Naive thymus-derived CD4-positive, alpha-beta T cell (primary cell): ENCODE results near the gene SDC3. TPM values are rescaled to one million over a fixed set of nuclear protein-coding genes. Genes with fewer than 3 reads are reported as not detected.
"Not testable (repeated sequence)": the region's sequence is repeated elsewhere in the genome, so short reads cannot be mapped to it uniquely, and the experiment has no call there.

Experiments
- ATAC-seq: fragments of 150-1000 bp; cut with Tn5 transposase; 2 replicates; pipeline ENCODE4 v1.10.0; 2021; ENCODE audit warnings: mild to moderate bottlenecking, moderate library complexity
- CTCF ChIA-PET: fragments of 350-600 bp; sonication (Branson Sonifier 250); formaldehyde crosslinking; loops from one replicate; lab custom pipeline; 2021; ENCODE audit warnings: antibody characterized with exemption; lab: Charles Lee
- POLR2A ChIA-PET: fragments of 350-600 bp; sonication (Branson Sonifier 250); formaldehyde crosslinking; loops from one replicate; lab custom pipeline; 2021; ENCODE audit warnings: antibody characterized with exemption, inconsistent platforms; lab: Charles Lee
- DNase-seq, 9 donors: peaks; one replicate each; pipeline versions ENCODE4 v3.0.0 to v3.0.0-alpha.2; 2020 to 2022; ENCODE audit warnings: mixed read lengths in 1 of 9
- H3K27ac ChIP-seq: one replicate; pipeline ENCODE4 v1.7.0; 2013; ENCODE audit warnings: mild to moderate bottlenecking, low read depth, low read length, moderate library complexity
- H3K27me3 ChIP-seq, 2 donors: one replicate each; pipeline ENCODE4 v1.7.0; 2013; ENCODE audit warnings: low read length in 2 of 2, mild to moderate bottlenecking in 2 of 2, moderate library complexity in 2 of 2; ENCODE audit not compliant: control insufficient read depth in 2 of 2, insufficient read depth in 2 of 2
- H3K36me3 ChIP-seq, 3 experiments: 1 replicate in 2 of 3; 2 replicates in 1 of 3; pipeline ENCODE4 v1.7.0; 2013; ENCODE audit warnings: low read length in 3 of 3, mild to moderate bottlenecking in 3 of 3, moderate library complexity in 1 of 3; ENCODE audit not compliant: insufficient read depth in 3 of 3, control insufficient read depth in 2 of 3
- H3K4me1 ChIP-seq, 2 donors: one replicate each; pipeline ENCODE4 v1.7.0; 2013; ENCODE audit warnings: low read length in 2 of 2, mild to moderate bottlenecking in 2 of 2, moderate library complexity in 1 of 2; ENCODE audit not compliant: control insufficient read depth in 2 of 2, insufficient read depth in 2 of 2
- H3K4me3 ChIP-seq: 2 replicates; pipeline ENCODE4 v1.7.0; 2013; ENCODE audit warnings: mild to moderate bottlenecking, low read length
- H3K9me3 ChIP-seq, 3 experiments: 1 replicate in 2 of 3; 2 replicates in 1 of 3; pipeline ENCODE4 v1.7.0; 2013; ENCODE audit warnings: low read length in 3 of 3; ENCODE audit not compliant: control insufficient read depth in 2 of 3
- H3K27ac Mint-ChIP-seq, 9 donors: one replicate each; pipeline ENCODE4 v1.8.0; 2020 to 2022; ENCODE audit warnings: mixed read lengths in 9 of 9, mild to moderate bottlenecking in 8 of 9, moderate library complexity in 5 of 9, inconsistent platforms in 2 of 9
- H3K27me3 Mint-ChIP-seq, 5 donors: one replicate each; pipeline ENCODE4 v1.8.0; 2021 to 2022; ENCODE audit warnings: mixed read lengths in 5 of 5, mild to moderate bottlenecking in 1 of 5
- H3K36me3 Mint-ChIP-seq, 5 donors: one replicate each; pipeline ENCODE4 v1.8.0; 2020 to 2022; ENCODE audit warnings: mixed read lengths in 5 of 5, mild to moderate bottlenecking in 3 of 5, inconsistent platforms in 1 of 5
- H3K4me1 Mint-ChIP-seq, 7 donors: one replicate each; pipeline ENCODE4 v1.8.0; 2020 to 2022; ENCODE audit warnings: mixed read lengths in 7 of 7, mild to moderate bottlenecking in 3 of 7, inconsistent platforms in 1 of 7
- H3K4me3 Mint-ChIP-seq, 10 donors: one replicate each; pipeline ENCODE4 v1.8.0; 2020 to 2022; ENCODE audit warnings: mild to moderate bottlenecking in 10 of 10, mixed read lengths in 10 of 10, moderate library complexity in 6 of 10, inconsistent platforms in 2 of 10
- H3K9me3 Mint-ChIP-seq, 11 donors: one replicate each; pipeline ENCODE4 v1.8.0; 2020 to 2022; ENCODE audit warnings: mixed read lengths in 11 of 11, mild to moderate bottlenecking in 4 of 11, inconsistent platforms in 1 of 11, moderate library complexity in 1 of 11
- intact Hi-C, 2 donors: fragments of 100-400 bp; cut with micrococcal nuclease; formaldehyde crosslinking; loops; one replicate each; pipeline ENCODE4 v1.15.1; 2023
- polyA plus RNA-seq, 2 donors: library from polyadenylated mRNA; unstranded; fragments of 300-500 nt; fragmentation: Illumina TruSeq; gene quantifications; one replicate each; pipeline ENCODE4 v1.2.3, GENCODE V29; 2021
- total RNA-seq, 6 experiments: library from RNA in 5 of 6; stranded (reverse) in 5 of 6; gene quantifications; 1 replicate in 5 of 6; 2 replicates in 1 of 6; pipeline ENCODE4 v1.2.3 and lab custom pipeline; 2021 to 2026

Gene SDC3
- total and polyA plus RNA-seq, 7 experiments from 2014 or later = 0.07 to 0.42 (median 0.27) TPM; not detected in 1

DNA sequence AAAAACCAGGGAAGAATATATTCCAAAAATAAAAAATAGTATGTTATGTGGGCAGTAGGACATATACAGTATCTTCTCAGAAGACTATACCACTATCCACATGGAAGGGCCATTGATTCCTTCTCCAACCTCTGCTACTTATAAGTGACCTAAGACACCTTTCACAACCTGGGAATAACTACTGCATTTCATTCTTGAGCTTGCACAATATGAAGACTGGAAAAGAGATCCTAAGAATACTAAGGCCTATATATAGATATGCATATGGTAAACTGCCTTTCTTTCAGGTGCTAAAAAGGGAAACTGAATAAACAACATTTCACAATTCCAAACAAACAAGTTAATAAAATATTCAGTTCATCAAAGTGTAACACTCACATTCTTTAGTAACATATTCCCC, 32.0 kb upstream of the SDC3 start:
- Mint-ChIP-seq H3K27me3 (no peaks in the 10 kb centered on the region), H3K4me3 (no peak overlapping the region), H3K9me3 (no peaks in the 10 kb centered on the region), H3K27ac (peak overlapping the region in 1 of 9 donors; percentile 57), H3K36me3 (peaks cover 11 to 56% (median 30%) of the 10 kb centered on the region in 5 donors), H3K4me1 (no peaks in the 10 kb centered on the region)
- ChIA-PET CTCF (no interaction called here), POLR2A (no interaction called here)
- ATAC-seq (no peak), DNase-seq (no peak)
- no peaks in the 10 kb centered on the region for H3K27me3 ChIP-seq
- H3K27ac ChIP-seq = no peak overlapping the region
- no peaks in the 10 kb centered on the region for H3K9me3 ChIP-seq
- intact Hi-C loops = no loop called here
- no peak overlapping the region for H3K4me3 ChIP-seq
- H3K36me3 ChIP-seq = peaks cover 27 to 88% (median 33%) of the 10 kb centered on the region in 3 experiments
- H3K4me1 ChIP-seq = no peaks in the 10 kb centered on the region

- ATAC-seq (no peak), DNase-seq (no peak)
- no peaks in the 10 kb centered on the region for H3K9me3 ChIP-seq
- Mint-ChIP-seq H3K36me3 (peaks cover 15 to 56% (median 34%) of the 10 kb centered on the region in 5 donors), H3K9me3 (peaks cover 0 to 5% (median 0%) of the 10 kb centered on the region in 11 donors), H3K4me3 (no peak overlapping the region), H3K27ac (peak overlapping the region in 3 of 9 donors; percentile 18 to 36 (median 19)), H3K4me1 (peaks cover 0 to 6% (median 0%) of the 10 kb centered on the region in 7 donors), H3K27me3 (no peaks in the 10 kb centered on the region)
- H3K36me3 ChIP-seq = peaks cover 25 to 83% (median 45%) of the 10 kb centered on the region in 3 experiments
- H3K4me1 ChIP-seq = no peaks in the 10 kb centered on the region
- no peak overlapping the region for H3K4me3 ChIP-seq
- no peak overlapping the region for H3K27ac ChIP-seq
- ChIA-PET POLR2A (no interaction called here), CTCF (no interaction called here)
- H3K27me3 ChIP-seq = no peaks in the 10 kb centered on the region
- intact Hi-C loops = no loop called here
Observed at GRCh38 chr1:30936541-30937171, 28.1 kb upstream of the SDC3 start.

GRCh38 chr1:30935758-30936157, 27.2 kb upstream of the SDC3 start:
- POLR2A ChIA-PET, intact Hi-C loops, H3K27ac ChIP-seq, H3K9me3 Mint-ChIP-seq, H3K4me1 ChIP-seq, CTCF ChIA-PET, H3K4me3 ChIP-seq, DNase-seq, H3K4me1 Mint-ChIP-seq, H3K27me3 Mint-ChIP-seq, ATAC-seq, H3K4me3 Mint-ChIP-seq, H3K27me3 ChIP-seq, H3K27ac Mint-ChIP-seq, H3K9me3 ChIP-seq: not testable (repeated sequence)
- peaks cover 28 to 78% (median 36%) of the 10 kb centered on the region in 3 experiments for H3K36me3 ChIP-seq
- H3K36me3 Mint-ChIP-seq = peaks cover 15 to 51% (median 34%) of the 10 kb centered on the region in 5 donors

DNA sequence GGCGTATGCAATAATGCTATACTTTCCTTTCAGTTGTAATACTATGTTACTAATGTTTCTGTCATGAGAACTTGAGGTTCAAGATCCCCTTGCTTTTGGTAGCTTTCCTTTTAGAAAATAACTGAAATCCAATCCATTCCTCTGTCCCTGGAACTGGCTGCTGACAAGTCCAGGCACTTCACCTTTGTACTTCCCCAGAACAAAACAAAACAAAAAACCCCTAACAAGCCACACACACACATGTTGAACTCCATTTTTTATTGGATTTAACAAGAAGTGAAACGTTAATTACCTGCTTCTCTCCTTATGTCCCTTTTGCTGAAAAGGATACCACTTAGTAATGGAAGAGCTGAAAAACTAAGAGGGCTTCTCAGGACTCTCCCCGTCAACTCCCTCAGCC, 26.1 kb upstream of the SDC3 start:
- H3K27me3 ChIP-seq = no peaks in the 10 kb centered on the region
- no peaks in the 10 kb centered on the region for H3K4me1 ChIP-seq
- Mint-ChIP-seq H3K9me3 (peaks cover 0 to 5% (median 0%) of the 10 kb centered on the region in 11 donors), H3K27me3 (no peaks in the 10 kb centered on the region), H3K4me1 (peaks cover 0 to 6% (median 0%) of the 10 kb centered on the region in 7 donors), H3K4me3 (no peak overlapping the region), H3K27ac (peak overlapping the region in 8 of 9 donors; percentile 9 to 63 (median 44)), H3K36me3 (peaks cover 15 to 47% (median 27%) of the 10 kb centered on the region in 5 donors)
- H3K9me3 ChIP-seq = no peaks in the 10 kb centered on the region
- DNase-seq = no peak
- H3K36me3 ChIP-seq = peaks cover 25 to 67% (median 27%) of the 10 kb centered on the region in 3 experiments
- no peak for ATAC-seq
- H3K4me3 ChIP-seq = no peak overlapping the region
- CTCF ChIA-PET = no interaction called here
- intact Hi-C loops = no loop called here
- H3K27ac ChIP-seq = no peak overlapping the region
- POLR2A ChIA-PET = no interaction called here

- peaks cover 0 to 6% of the 10 kb centered on the region in 2 donors for H3K4me1 ChIP-seq
- ChIA-PET CTCF (interaction anchor here (0.6 to 1.2 kb wide), 4 partner anchors 15 to 132 kb away, joined by 3 to 4 read pairs (median 4); no protein-coding TSS in a partner anchor), POLR2A (no interaction called here)
- H3K27me3 ChIP-seq = no peaks in the 10 kb centered on the region
- no peak overlapping the region for H3K4me3 ChIP-seq
- Mint-ChIP-seq H3K36me3 (peaks cover 11 to 39% (median 23%) of the 10 kb centered on the region in 5 donors), H3K27ac (peak overlapping the region in 6 of 9 donors; percentile 5 to 74 (median 47)), H3K4me3 (no peak overlapping the region), H3K9me3 (peaks cover 0 to 8% (median 0%) of the 10 kb centered on the region in 11 donors), H3K4me1 (peaks cover 0 to 6% (median 0%) of the 10 kb centered on the region in 7 donors), H3K27me3 (no peaks in the 10 kb centered on the region)
- intact Hi-C loops = no loop called here
- ATAC-seq (no peak), DNase-seq (no peak)
- H3K9me3 ChIP-seq = no peaks in the 10 kb centered on the region
- no peak overlapping the region for H3K27ac ChIP-seq
- peaks cover 25 to 59% (median 27%) of the 10 kb centered on the region in 3 experiments for H3K36me3 ChIP-seq
Observed at GRCh38 chr1:30933874-30934252, 25.3 kb upstream of the SDC3 start.

- Histone ChIP-seq H3K27ac (no peak overlapping the region), H3K27me3 (no peaks in the 10 kb centered on the region), H3K4me3 (no peak overlapping the region), H3K9me3 (no peaks in the 10 kb centered on the region), H3K4me1 (peaks cover 0 to 11% of the 10 kb centered on the region in 2 donors), H3K36me3 (peaks cover 14 to 35% (median 21%) of the 10 kb centered on the region in 3 experiments)
- CTCF ChIA-PET = interaction anchor here (0.6 to 1.1 kb wide), 2 partner anchors 14 to 66 kb away, joined by 3 read pairs; no protein-coding TSS in a partner anchor
- ATAC-seq (no peak), DNase-seq (no peak)
- intact Hi-C loops = no loop called here
- Mint-ChIP-seq H3K4me3 (peak overlapping the region in 1 of 10 donors; percentile 30), H3K27me3 (no peaks in the 10 kb centered on the region), H3K36me3 (peaks cover 4 to 24% (median 16%) of the 10 kb centered on the region in 5 donors), H3K27ac (peak overlapping the region in 5 of 9 donors; percentile 10 to 36 (median 33)), H3K4me1 (peaks cover 0 to 6% (median 0%) of the 10 kb centered on the region in 7 donors), H3K9me3 (peaks cover 0 to 8% (median 0%) of the 10 kb centered on the region in 11 donors)
- POLR2A ChIA-PET = interaction anchor here (0.6 kb wide), 1 partner anchor 9 kb away, joined by 4 read pairs; no protein-coding TSS in a partner anchor
Observed at GRCh38 chr1:30930631-30931173, 22.1 kb upstream of the SDC3 start.
